RWPE2 (cell line): Measurements from ENCODE around the gene SLC35G1.

Experiments used
- ATAC-seq: fragments of 200-7000 bp; cut with Tn5 transposase; 3 replicates; pipeline ENCODE4 v1.9.1; 2021; ENCODE audit warnings: low read depth
- DNase-seq: peaks from one replicate; pipeline ENCODE4 v3.0.0-alpha.2; 2020; ENCODE audit warnings: low spot score
- H3K27ac ChIP-seq: fragments of 450-650 bp; 2 replicates; pipeline ENCODE4 v1.5.1; 2017; ENCODE audit warnings: mild to moderate bottlenecking; ENCODE audit not compliant: poor library complexity, severe bottlenecking
- H3K27me3 ChIP-seq: fragments of 250-450 bp; sonication (Bioruptor Pico); 2 replicates; pipeline ENCODE4 v1.5.1; 2021; ENCODE audit warnings: mild to moderate bottlenecking, moderate library complexity; ENCODE audit not compliant: insufficient read depth, poor library complexity, severe bottlenecking
- H3K36me3 ChIP-seq: fragments of 250-450 bp; sonication (Bioruptor Pico); 2 replicates; pipeline ENCODE4 v1.5.1; 2020; ENCODE audit warnings: low read depth, mild to moderate bottlenecking, moderate library complexity
- H3K4me1 ChIP-seq: fragments of 250-450 bp; sonication (Bioruptor Pico); 2 replicates; pipeline ENCODE4 v1.5.1; 2021; ENCODE audit warnings: mild to moderate bottlenecking, moderate library complexity; ENCODE audit not compliant: insufficient read depth, poor library complexity, severe bottlenecking
- H3K4me3 ChIP-seq: fragments of 250-450 bp; sonication (Bioruptor Pico); 2 replicates; pipeline ENCODE4 v1.5.1; 2021; ENCODE audit warnings: mild to moderate bottlenecking, moderate library complexity; ENCODE audit not compliant: severe bottlenecking
- H3K9me3 ChIP-seq: fragments of 250-450 bp; sonication (Bioruptor Pico); 2 replicates; pipeline ENCODE4 v1.5.1; 2021; ENCODE audit warnings: mild to moderate bottlenecking, moderate library complexity; ENCODE audit not compliant: severe bottlenecking
- TF ChIP-seq, protein P1 (sequence below): fragments of 450-650 bp; IDR thresholded peaks from one replicate; pipeline ENCODE4 v1.5.1; 2017; ENCODE audit warnings: mild to moderate bottlenecking, moderate library complexity; ENCODE audit not compliant: poor library complexity, severe bottlenecking

Gene SLC35G1

DNA sequence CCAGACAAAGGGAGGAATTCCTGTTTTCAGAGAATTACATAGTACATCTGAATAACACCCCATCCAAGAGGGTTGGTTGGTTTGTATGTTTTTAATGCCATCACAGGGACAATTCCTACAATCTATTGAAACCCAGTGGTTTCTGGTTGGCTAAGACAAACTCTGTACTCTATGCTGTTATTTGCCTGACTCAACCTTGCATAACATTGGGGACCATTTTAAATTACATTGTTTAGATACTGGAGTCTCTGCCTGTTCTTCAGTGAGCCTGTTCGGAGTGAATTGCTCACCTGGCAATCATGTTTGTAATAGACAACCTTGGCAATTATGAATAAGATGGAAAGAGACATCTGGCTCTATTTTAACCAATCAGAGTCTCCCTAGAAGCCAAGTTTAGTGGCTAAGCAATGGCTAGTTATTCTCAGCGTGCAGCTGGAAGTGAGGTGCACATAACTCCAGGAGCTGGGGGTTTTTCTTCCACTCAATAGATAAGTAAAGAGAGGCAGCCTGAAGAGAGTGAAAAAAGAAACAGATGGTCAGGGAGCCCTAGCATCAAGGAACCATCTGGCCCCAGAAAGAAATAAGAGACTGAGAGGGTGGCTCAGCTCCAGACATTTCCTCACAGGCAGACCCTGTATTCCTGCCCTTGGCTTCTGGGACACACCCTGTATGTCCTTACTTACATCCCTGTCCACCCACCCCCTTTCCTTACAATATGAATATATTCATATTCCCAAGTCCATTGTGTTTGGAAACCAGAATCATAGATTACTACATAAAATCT, 21.2 kb upstream of the SLC35G1 start:
- TF ChIP-seq, protein P1, sequence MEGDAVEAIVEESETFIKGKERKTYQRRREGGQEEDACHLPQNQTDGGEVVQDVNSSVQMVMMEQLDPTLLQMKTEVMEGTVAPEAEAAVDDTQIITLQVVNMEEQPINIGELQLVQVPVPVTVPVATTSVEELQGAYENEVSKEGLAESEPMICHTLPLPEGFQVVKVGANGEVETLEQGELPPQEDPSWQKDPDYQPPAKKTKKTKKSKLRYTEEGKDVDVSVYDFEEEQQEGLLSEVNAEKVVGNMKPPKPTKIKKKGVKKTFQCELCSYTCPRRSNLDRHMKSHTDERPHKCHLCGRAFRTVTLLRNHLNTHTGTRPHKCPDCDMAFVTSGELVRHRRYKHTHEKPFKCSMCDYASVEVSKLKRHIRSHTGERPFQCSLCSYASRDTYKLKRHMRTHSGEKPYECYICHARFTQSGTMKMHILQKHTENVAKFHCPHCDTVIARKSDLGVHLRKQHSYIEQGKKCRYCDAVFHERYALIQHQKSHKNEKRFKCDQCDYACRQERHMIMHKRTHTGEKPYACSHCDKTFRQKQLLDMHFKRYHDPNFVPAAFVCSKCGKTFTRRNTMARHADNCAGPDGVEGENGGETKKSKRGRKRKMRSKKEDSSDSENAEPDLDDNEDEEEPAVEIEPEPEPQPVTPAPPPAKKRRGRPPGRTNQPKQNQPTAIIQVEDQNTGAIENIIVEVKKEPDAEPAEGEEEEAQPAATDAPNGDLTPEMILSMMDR: no peak

DNA sequence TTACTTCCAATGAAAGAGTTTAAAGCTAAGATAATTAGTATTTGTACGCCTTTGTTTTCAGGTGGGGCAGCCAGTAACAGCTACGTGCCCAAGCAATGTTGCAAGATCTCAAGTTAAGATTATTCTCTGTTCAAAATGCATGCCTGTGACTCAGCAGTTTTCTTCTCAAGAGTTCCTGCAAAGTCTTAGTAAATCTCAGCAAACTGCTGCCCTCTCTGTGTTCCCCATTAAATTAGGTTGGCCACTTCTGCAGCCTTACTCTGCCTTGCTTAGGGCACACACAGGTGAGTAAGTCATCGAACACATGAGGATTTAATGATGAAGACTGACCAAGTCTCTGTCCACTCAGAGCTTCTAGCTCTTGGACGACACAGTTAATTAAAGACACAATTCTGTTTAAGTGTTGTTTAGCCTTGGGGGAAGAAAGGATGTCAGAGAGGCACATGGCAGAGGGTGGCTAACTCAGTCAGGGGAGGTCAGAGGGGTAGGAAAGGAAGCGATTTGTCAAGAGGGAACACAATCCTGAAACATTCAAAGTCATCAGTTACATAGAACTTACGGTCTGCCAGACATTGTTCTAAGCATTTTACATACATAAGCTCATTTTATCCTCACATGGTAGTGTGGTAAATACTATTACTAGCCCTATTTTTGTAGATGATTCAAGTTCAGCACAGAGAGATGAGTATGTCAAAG, 20.2 kb upstream of the SLC35G1 start:
- DNase-seq (no peak), ATAC-seq (no peak)
- TF ChIP-seq, protein P1: no peak

More for the DNA sequence above, 21.2 kb upstream of the SLC35G1 start:
- Histone ChIP-seq H3K27me3 (no peaks in the 10 kb centered on the region), H3K9me3 (no peaks in the 10 kb centered on the region), H3K27ac (no peak overlapping the region), H3K4me1 (peaks cover 7% of the 10 kb centered on the region), H3K4me3 (no peak overlapping the region), H3K36me3 (no peaks in the 10 kb centered on the region)
- ATAC-seq (no peak), DNase-seq (no peak)

DNA sequence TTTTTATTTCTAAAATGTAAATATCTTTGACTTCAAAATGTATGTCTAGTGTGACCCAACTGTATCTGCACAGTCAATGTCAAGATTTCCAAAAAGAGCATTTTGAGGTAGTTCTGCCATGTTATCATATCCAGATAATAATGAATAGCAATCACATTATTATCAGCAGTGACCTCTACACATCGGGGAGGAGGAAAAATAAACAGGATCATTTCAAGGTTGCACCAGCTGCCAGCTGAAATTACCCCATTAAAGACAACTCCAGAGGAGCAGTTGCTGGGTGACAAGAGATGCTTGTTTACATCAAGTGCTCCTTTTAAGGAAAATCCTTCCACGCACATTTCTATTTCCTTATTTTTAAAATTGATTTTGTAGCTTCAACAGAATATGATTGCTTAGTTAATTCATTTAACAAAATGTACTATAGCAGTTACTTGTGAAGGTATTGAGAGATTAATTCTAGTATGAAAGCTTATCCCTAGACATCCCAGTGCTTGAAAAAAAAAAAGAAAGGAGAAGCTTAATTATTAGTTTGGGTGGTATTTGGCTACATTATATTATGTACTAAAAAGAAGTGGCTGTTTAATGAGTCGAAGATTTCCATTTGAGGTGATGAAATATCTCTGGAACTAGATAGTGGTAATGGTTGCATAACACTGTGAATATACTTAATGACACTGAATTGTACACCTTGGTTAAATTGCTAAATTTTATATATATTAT, 19.3 kb upstream of the SLC35G1 start:
- H3K9me3 ChIP-seq: no peaks in the 10 kb centered on the region
- H3K36me3 ChIP-seq: no peaks in the 10 kb centered on the region
- H3K27me3 ChIP-seq: no peaks in the 10 kb centered on the region
- H3K4me3 ChIP-seq: no peak overlapping the region
- ATAC-seq: no peak
- DNase-seq: no peak
- peaks cover 7% of the 10 kb centered on the region for H3K4me1 ChIP-seq
- H3K27ac ChIP-seq: no peak overlapping the region
- TF ChIP-seq, protein P1: no peak

More for the DNA sequence above, 20.2 kb upstream of the SLC35G1 start:
- Histone ChIP-seq H3K27ac (no peak overlapping the region), H3K27me3 (no peaks in the 10 kb centered on the region), H3K9me3 (no peaks in the 10 kb centered on the region), H3K36me3 (no peaks in the 10 kb centered on the region), H3K4me1 (peaks cover 7% of the 10 kb centered on the region), H3K4me3 (no peak overlapping the region)

DNA sequence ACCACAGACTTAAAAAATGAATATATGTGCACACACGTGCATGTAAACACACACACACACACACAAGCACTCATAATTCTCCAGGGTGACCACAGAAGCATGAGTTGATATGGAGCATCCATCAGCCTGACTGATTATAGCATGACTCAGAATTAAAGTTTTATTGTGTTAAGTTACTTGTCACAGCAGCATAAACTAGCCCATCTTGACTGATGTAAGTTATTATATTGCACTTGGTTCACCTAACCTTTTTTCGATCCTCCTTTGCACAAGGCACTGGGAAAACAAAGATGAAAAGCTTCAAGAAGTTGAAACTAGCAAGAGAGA, 18.8 kb upstream of the SLC35G1 start:
- Histone ChIP-seq H3K36me3 (no peaks in the 10 kb centered on the region), H3K4me1 (peaks cover 7% of the 10 kb centered on the region), H3K9me3 (no peaks in the 10 kb centered on the region), H3K27me3 (no peaks in the 10 kb centered on the region), H3K27ac (no peak overlapping the region), H3K4me3 (no peak overlapping the region)
- no peak for DNase-seq
- TF ChIP-seq, protein P1: no peak
- no peak for ATAC-seq
